Epithelial cell of prostate (primary cell): ENCODE results near the gene LRCOL1.

ENCODE experiments used
- DNase-seq: peaks from one replicate; pipeline ENCODE4 v3.0.0-alpha.2; 2011; ENCODE audit warnings: low read depth, low spot score
- H3K27ac ChIP-seq: fragments of 450-650 bp; 2 replicates; pipeline ENCODE4 v1.5.1; 2017; ENCODE audit warnings: mild to moderate bottlenecking

The LRCOL1 gene

GRCh38 chr12:132638541-132639408, 28.4 kb upstream of the LRCOL1 start:
- H3K27ac ChIP-seq, result no peak overlapping the region
- DNase-seq, result no peak

DNA sequence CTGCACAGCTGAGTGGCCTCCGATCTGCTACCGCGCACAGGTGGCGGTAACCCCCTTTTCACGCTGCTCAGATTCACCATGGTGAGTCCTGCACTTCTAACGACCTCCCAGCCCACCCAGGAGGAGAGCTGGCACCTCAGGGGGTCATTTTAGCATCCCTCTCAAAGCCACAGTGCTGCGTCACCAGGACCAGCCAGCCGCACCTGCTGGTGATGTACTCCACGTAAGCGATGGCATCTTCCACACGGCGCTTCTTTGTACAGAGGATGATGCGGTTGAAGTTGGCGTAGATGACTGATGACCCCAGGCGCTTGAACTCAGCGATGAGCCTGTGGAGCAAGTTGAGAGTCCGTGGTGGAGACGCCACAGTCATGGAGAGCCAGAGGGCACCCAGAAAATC, 27.4 kb upstream of the LRCOL1 start:
- H3K27ac ChIP-seq, result no peak overlapping the region
- no peak for DNase-seq

DNA sequence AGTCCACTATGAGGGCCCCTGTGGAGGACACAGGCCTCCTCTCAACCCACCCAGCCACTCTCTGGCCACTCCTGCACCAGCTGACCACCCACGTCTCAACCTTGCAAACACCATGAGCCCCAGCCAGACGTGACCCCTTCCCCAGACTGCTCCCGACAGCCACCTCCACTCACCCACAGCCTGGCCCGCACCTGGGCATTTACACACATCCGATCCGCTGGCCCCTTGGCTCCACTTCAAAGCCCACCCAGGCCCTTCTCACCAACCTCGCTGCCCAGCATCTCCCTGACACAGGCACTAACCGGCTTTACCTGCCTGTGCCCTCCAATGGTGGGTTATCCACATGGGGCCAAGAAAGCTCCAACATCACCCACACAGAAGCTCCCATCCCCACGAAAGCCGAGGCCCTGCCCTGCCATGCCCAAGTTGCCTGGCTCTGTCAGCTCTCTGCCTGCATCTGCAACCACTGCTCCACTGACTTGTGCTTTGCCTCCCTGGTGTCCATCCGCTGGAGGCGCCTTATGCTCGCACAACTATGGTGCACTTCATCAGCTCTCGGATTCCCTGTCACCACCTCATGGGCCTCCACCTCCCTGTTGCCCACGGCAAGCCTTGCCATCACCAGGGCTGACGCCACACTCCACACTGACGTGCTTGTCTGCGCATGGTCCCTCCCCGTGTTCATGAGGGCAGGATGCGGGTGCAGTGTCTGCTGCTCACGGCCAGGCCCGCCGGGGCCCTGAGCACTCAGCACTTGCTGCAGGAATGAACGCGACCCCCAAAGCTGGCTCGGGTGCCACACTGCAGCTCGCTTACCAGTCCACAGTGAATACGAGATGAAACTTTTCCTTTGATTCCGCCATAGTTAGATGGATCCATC, 24.9 kb upstream of the LRCOL1 start:
- DNase-seq, result no peak

DNA sequence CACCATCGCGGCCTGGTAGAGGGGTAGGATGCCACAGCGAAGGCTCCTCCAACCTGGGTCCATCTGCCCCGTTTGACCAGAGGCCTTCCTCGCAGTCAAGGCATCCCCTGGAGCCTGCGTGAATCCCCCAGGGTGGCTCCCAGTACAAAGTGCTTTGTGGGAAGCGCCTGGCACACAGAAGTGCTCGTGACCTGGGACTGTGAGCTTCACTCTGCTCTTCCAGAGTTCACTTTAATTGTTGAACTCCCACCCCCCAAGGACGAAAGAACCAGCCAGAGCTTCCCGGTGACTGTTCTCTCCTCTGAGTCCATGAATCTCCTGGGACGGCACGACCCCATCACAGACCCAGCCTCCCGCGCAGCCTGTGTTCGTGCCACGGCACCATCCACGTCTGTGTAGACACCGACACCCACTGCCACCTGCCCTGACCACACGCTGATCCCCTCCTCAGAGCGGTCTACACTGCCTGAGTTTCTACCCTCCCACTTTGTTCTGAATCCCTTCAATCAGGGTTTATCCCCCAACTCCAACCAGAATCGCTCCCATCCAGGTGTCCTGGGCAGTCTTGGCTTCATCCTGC, 24.1 kb upstream of the LRCOL1 start:
- no peak for DNase-seq
- H3K27ac ChIP-seq, result no peak overlapping the region

More for the DNA sequence above, 24.9 kb upstream of the LRCOL1 start:
- H3K27ac ChIP-seq, result no peak overlapping the region

DNA sequence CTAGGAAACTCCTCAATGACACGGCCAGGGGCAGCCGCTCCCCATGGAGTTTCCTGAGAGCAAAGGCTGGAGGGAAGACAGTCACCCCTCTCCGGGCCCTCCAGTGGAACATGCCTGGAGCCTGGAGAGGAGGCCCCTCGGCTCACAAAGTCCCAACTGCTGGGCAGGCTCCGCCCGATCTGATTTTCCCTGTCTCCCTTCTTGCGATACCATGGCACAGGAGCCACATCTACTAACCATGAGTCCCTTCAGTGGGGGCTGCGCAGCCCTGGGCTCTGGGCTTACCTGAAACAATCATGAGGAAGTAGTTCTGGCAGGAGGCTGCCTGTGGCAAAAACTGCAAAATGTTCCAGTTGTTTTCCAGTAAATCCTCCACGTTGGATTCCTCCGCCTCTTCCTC, 23.5 kb upstream of the LRCOL1 start:
- H3K27ac ChIP-seq, result no peak overlapping the region
- no peak for DNase-seq

DNA sequence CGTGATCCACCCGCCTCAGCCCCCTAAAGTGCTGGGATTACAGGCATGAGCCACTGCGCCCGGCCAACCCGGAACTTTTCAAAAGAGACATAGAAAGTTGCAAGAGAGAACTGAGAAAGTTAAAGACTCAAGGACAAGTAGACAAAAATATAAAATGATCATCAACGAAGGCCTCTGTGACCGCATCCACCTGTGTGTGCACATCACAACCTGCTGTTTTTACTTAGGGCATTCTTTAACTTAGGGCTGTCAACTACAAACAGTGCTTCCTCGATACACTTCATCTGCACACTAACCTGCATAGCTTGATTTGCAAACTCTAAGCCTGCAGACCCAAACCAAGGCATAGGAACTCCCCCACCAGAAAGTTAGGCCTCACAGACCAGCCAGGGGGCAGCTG, 23.0 kb upstream of the LRCOL1 start:
- no peak overlapping the region for H3K27ac ChIP-seq
- DNase-seq, result no peak

GRCh38 chr12:132632521-132633228, 22.3 kb upstream of the LRCOL1 start:
- no peak overlapping the region for H3K27ac ChIP-seq
- DNase-seq, result no peak

DNA sequence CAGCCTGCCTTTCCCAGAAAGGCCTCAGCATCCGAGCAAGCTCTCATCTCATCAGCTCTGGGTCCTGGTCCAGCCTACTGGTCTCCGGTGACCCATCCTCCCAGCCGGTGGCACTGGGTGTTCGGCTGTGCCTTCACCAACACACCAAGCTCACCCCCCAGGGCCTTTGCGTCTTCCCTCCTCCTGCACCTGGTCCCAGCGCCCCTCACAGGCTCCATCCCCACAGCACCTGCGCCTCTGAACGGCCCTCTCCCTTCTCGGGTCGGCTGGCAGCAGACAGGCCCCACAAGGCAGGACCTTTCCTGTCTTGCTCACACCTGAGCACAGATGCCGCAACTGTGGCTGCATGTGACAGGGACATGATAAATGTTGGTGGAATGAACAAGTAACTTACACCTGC, 21.3 kb upstream of the LRCOL1 start:
- no peak overlapping the region for H3K27ac ChIP-seq
- DNase-seq, result no peak

DNA sequence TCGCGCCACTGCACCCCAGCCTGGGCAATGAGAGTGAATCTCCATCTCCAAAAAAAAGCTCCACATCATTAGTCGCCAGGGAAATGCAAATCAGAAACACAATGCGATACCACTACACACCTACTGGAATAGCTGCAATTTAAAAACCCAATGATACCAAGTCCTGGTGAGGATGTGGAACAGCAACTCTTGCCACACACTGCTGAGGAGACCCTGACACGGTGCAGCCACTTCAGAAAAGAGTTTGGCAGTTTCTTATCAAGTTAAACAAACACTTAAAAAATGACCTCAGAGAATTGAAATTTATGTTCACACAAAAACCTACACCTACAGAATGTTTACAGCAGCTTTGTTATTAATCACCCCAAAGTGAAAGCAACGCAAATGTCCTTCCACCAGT, 20.3 kb upstream of the LRCOL1 start:
- no peak for DNase-seq
- no peak overlapping the region for H3K27ac ChIP-seq

DNA sequence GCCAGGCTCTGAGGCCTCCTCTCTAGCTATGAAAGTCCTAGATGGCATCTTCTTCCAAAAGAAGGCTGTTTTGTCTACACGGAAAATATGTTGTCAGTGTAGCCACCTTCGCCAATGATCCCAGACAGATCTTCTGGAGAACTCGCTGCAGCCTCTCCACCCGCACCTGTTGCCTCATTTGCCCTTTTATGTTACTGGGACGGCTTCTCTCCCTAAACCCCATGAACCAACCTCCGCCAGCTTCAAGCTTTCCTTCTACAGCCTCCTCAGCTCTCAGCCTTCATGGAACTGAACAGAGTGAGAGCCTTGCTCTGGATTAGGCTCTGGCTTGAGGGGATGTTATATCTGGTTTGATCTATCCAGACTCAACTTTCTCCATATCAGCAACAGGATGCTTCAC, 18.9 kb upstream of the LRCOL1 start:
- no peak overlapping the region for H3K27ac ChIP-seq
- no peak for DNase-seq

DNA sequence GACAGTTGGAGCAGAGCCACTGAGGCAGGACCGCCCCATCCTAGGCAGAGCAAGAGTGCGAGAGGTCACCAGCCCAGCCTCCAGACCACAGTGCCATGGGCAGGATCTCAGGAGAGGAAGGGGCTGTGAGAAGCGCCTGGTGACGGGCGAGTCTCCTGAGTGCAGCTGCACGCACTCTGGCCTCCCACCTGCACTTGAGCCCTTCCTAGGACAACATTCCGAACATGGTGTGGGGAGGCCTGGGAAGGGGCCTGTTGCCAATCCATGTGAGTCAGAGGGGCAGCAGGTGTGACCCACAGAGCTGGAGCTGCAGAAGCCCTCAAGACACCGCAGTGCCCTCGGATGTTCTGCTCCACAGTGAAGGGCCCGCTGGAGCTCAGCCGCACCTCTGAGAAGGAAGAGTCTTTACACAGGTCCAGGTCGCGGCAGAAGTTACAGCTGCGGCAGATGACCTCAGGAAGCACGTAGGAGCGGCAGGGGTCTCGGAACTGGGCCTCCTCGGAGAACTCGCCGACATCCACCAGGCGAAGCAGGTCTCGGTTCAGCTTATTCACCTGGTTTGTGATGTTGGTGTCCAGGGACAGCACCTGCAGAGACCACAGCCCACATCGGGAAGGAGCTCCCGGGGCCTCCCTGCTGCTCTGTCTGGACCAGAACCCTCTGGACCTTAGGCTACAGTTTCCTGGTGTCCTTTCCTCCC, 15.5 kb upstream of the LRCOL1 start:
- H3K27ac ChIP-seq, result no peak overlapping the region

GRCh38 chr12:132624910-132625630, 14.7 kb upstream of the LRCOL1 start:
- DNase-seq, result no peak
- no peak overlapping the region for H3K27ac ChIP-seq

More for the DNA sequence above, 15.5 kb upstream of the LRCOL1 start:
- DNase-seq, result no peak

GRCh38 chr12:132624186-132624855, 13.9 kb upstream of the LRCOL1 start:
- no peak for DNase-seq
- H3K27ac ChIP-seq, result no peak overlapping the region

GRCh38 chr12:132623072-132623869, 12.9 kb upstream of the LRCOL1 start:
- H3K27ac ChIP-seq, result no peak overlapping the region
- DNase-seq, result no peak

- DNase-seq, result no peak
- no peak overlapping the region for H3K27ac ChIP-seq
Observed at GRCh38 chr12:132622437-132623071, 12.2 kb upstream of the LRCOL1 start.

DNA sequence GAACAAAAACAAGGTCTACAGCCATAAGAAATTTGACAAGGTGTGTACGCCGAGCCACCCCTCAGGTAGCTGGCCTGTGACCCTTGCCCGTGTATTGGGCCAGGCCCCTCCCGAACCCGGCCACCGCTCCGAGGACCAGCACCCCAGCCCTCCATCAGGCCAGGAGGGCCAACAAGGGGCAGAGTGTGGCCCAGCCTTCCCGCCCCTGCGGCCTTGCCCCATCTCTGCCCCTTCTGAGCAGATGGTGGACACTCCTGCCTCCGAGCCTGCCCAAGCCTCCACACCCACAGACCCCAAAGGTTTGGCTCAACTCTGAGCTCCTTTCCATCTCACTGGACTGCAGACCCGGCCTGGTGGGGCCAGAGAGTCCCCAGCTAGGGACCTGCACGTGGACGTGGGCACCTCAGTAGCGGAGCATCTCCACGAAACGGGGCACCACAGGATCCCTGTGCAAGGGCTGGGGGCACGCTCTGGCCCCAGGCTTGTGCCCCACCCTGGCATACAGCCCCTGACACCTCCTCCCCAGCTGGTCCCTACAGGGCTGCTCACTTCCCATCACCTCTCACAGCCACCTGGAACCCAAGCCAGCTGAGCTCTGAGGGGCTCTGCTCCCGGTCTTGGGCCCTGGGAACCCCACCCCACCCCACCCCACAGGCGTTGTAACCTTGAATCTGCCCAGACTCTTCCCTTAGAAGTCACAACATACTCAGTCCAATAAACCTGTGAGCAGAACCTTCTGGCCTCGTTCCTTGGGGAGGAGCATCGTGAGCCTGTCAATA, 11.5 kb upstream of the LRCOL1 start:
- no peak overlapping the region for H3K27ac ChIP-seq
- DNase-seq, result no peak
